DMS114 treated with DMSO at 0.1 percent for 48 hours (cell line): ENCODE results near the gene CEACAM19.
"Not testable (repeated sequence)": the region's sequence is repeated elsewhere in the genome, so short reads cannot be mapped to it uniquely, and the experiment has no call there.

Experiments used
- DNase-seq: peaks from one replicate; lab custom pipeline; 2025; ENCODE audit not compliant: unreplicated experiment; lab: John Stamatoyannopoulos, UW

Gene CEACAM19, protein sequence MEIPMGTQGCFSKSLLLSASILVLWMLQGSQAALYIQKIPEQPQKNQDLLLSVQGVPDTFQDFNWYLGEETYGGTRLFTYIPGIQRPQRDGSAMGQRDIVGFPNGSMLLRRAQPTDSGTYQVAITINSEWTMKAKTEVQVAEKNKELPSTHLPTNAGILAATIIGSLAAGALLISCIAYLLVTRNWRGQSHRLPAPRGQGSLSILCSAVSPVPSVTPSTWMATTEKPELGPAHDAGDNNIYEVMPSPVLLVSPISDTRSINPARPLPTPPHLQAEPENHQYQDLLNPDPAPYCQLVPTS

DNA sequence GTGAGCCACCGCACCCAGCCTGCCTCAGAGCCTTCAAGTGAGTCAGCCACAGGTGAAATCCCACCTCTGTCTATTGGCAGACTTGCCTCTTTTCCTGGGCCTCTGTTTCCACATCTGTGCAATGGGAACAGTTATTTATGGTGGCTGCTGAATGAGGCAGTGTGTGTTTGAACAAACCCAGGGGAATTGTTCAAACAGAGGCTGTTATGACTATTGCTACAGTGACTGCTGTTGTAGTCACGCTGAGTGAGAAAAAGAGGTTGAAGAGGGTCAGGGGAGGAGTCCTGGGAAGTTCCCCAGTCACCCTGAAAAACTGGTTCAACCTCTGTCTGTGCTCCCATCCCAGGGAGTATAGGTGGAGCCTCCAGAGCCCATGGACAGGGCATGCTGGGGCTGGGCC, at the start of gene CEACAM19:
TSS of gene CEACAM19 (plus strand) at position 83 of the 400 bp plus-strand sequence. CDS start 450 bp downstream, outside the sequence.
- DNase-seq = no peak

DNA sequence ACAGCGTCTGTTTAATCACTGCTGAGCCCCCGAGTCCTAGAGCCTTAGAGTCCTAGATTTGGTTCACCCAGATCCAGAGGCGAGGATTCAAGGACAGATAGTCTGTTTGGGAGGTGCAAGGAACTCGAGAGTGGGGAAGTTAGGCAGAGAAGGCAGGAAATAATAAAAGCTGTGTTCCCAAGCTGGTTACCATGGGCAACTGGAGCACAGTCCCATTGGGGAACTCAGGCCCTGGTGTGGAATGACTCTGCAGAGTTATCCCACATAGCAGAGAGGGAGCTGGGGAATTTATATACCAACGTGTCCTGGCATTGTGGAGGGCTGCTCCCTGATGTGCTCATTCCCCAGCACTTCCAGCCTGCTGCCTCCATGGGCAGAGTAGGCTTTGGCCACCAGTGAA, 48.2 kb upstream of the CEACAM19 start:
- no peak for DNase-seq

DNA sequence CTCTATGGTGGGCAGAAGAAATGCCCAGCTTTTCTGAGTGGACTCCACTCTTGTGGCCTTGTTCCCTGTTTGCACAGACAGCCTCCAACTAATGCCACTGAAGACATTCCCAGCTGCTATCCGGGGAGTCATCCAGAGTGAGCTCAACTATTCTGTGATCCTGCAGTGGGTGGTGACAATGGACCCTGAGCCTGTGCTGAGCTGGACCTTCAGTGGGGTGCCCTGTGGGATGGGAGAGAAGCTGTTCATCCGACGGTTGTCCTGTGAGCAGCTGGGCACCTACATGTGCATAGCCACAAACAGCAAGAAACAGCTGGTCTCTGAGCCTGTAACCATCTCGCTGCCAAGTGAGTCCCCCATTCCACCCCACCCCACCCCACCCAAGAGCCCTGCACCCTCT, 47.7 kb upstream of the CEACAM19 start:
- no peak for DNase-seq

DNA sequence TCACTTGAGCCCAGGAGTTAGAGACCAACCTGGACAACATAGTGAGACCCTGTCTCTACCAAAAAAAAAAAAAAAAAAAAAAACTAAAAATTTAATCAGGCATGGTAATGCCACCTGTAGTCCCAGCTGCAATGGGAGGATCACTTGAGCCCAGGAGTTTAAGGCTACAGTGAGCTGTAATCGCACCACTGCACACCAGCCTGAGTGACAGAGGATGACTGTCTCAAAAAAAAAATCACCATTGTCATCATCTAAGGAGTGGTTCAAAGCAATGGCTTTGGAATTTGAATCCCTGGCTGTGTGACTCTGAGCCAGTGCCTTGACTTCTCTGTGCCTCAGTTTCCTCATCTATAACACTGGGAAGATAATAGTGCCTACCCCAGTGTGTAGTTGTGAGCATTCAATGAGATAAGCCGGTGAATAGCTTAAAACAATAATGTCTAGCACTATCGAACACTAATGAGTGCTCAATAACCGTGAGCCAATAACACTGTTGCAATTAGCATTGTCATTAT, 46.4 kb upstream of the CEACAM19 start:
- no peak for DNase-seq

DNA sequence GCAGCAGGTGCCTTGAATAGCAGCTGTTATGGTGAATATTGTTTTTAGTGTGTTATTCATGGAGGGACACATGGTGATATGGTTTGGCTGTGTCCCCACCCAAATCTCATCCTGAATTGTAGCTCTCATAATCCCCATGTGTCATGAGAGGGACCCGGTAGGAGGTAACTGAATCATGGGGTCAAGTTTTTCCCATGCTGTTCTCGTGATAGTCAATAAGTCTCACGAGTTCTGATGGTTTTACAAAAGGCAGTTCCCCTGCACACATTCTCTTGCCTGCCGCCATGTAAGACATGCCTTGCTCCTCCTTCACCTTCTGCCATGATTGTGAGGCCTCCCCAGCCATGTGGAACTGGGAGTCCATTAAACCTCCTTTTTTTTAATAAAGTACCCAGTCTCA, 45.6 kb upstream of the CEACAM19 start:
- DNase-seq = not testable (repeated sequence)

DNA sequence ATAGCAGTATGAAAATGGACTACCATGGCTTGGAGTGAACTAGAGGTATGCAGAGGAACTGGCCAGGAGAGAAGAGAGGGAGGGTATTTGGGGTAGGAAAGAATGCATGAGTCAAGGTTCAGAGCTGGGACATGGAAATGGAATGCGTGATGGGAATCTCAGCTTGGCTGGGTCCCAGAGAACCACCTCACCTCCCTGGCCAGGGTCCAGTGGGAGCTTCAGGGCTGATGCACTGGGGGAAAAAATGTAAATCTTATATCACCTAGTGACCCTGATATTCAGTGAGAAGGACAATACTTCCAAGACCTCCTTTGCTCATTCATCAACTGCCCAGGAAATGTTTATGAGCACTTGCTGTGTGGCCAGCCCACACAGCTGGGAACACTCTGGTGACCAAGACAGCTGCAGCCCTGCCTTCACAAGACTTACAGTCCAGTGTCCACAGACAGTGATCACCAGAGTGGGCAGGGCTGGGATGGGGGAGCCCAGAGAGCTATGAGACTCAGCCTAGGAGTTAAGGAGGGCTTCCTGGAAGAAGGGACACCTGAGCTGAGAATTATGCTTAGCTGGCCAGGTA, 45.1 kb upstream of the CEACAM19 start:
- no peak for DNase-seq

DNA sequence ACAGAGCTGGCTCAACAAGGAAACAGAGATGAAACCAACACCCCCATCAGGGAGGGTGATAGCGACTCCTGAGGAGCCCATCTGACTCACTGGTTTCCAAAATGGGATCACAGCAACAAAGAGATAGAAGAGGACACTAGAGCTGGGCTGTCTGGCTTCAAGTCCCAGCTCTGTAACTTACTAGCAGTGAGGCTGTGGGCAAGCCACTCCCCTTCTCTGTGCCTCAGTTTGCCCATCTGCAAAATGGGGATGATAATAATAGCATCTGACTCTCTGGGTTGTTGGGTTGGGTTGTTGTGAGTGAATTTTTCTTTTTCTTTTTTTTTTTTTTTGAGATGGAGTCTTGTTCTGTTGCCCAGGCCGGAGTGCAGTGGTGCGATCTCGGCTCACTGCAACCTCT, 43.7 kb upstream of the CEACAM19 start:
- DNase-seq = no peak

DNA sequence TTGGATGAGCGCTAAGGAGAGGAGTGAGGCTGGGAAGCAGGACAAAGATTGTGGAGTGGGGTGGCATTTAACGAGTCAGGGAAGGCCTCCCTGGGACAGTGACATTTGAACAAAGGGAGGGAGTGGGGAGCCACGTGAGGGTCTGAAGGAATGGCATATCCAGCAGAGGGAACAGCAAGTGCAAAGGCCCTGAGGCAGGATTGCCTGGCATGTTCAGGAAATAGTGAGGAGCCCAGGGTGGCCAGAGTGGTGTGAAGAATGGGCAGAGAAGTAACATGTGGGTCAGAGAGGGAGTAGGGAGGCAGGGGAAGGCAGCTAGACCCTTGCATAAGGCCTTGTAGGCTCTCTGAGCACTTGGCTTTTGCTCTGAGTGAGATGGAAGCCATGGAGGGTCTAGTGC, 42.5 kb upstream of the CEACAM19 start:
- no peak for DNase-seq

DNA sequence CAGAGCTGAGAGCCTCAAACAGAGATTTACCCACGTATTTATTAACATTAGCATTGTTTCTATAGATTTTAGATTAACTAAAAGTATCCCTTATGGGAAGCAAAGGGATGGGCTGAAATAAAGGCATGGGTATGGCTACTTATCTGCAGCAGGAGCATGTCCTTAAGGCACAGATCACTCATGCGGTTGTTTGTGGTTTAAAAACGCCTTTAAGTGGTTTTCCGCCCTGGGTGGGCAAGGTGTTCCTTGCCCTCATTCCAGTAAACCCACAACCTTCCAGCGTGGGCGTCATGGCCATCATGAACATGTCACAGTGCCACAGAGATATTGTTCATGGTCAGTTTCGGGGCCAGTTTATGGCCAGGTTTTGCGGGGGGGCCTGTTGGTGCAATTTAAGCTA, 39.7 kb upstream of the CEACAM19 start:
- not testable (repeated sequence) for DNase-seq

DNA sequence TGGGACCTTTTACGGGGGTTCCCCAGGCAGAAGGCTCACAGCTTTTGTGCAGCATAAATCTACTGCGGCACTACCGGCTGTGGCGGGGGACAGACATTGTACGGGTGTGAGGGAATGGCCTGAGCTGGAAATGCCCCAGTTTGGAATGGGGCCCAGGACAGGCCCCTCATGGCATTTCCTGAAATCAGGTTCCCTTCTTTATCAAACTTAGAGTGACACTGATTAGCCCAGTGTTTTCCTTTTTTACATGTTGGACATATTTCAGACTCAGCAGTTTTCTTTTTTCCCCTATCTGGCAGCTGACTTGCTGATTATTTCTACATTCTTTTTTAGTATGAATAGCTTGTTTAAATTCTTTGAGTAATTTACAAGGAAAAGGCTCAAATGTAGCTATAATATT, 37.2 kb upstream of the CEACAM19 start:
- not testable (repeated sequence) for DNase-seq

DNA sequence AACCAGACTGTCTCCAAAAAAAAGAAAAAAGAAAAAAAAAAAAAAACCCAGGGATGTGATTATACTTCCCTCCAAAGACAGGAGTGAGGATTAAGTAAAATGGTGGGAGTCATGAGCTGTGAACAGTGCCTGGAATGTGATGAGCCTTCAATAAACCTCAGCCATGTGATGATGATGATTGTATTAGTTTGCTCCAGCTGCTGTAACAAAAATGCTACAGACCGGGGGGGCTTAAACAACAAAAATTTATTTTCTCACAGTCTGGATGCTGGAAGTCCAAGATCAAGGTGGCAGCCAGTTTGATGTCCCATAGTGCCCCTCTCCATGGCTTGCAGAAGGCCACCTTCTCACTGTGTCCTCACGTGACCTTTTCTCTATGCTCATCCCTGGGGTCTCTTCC, 36.5 kb upstream of the CEACAM19 start:
- DNase-seq = no peak

DNA sequence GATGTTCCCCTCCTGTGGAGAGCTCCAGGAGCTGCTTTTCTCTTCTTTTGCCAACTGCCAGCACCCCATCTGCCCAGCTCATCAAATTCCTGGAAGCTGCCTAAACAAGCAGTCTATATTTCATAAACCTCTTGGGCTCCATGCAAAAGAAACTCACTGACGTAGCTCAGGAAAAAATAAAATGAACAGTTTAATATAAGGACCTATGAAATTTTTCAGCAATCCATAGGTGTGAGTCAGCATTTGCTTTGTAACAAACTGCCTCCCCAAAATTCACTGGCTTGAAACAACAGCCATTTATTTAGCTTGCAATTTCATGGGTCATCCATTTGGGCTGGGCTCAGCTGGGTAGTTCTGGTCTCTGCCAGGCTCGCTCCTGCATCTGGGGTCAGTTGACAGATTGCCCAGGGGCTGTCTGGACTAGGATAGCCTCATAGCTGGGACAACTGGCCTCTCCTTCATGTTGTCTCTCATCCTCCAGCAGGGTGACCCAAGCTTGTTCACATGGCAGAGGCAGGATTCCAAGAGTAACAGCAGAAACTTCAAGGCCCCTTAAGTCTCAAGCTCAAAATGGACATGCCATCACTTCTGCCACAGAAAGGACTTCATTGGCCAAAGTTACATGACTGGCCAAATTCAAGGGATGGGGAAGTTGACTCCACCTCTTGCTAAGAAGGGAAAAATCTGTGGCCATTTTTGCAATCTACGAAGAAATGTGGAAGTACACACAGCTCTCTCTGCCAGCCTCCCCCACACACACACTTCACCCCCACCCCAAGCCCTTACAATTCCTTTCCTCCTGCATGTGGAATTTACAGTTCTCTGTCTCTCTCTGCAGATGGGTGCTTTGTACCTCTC, 35.5 kb upstream of the CEACAM19 start:
- no peak for DNase-seq

DNA sequence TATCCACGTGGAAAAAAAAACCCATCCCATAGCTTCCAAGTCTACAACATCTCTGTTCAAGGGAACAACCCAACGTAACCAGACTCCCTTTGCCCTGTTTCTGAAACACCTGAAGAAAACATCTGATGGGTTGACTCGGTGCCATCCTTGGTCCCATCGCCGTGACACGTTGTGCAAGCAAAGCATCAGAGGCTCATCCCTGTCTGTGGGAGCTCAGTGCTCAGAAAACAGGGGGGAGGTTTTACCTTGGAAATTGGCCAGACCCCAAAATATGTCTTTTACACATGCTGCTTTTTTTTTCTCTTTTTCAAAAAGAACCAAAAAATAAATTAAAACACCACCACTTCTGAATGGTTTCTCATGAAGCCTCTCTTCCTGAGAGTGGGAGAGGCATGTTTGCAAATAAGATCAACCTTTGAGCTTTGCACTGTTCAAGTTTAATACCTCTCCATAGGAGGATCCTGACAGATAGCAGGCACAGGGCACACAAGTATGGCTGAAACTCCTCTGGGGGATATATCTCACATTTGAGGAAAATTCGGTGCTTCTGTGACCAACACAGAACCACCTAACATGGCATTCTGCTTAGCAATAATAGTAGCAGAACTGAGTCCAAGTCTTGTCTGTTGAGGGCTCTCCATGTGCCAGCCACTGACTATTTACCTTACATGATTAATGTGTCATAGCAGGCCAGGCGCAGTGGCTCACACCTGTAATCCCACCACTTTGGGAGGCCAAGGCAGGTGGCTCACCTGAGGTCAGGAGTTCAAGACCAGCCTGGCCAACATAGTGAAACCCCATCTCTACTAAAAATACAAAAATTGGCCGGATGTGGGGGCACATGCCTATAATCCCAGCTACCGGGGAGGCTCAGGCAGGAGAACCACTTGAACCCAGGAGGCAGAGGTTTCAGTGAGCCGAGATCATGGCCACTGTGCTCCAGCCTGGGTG, 34.6 kb upstream of the CEACAM19 start:
- DNase-seq = no peak

DNA sequence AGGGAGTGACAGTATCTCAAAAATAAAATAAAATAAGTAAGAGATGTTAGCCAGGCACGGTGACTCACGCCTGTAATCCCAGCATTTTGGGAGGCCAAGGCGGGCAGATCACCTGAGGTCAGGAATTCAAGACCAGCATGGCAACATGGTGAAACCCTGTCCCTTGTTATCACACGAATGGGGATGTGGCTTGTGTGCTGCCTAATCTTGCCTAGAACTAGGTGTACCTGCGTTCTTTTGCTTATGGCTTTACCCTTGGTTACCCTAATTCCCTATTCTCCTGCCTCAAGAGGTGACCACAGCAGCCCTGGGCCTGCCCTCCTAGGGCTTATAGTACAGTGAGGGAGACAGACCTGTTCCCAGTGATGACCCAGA, 33.9 kb upstream of the CEACAM19 start:
- DNase-seq = no peak

DNA sequence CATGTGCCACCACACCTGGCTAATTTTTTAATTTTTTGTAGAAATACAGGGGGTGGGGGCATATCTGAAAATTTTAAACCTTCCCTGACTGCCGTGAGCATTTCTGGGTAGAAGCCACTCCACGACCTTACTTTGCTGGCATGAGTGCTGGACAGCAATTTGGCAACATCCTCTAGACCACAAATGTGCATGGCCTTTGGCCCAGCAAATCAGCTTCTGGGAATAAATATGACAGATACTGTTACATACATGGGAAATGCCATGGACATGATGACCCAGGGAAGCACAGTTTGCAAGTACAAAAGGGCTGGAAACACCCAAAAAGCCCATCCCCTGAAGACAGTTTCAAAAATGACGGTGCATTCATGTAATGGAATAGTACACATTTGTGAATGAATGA, 30.8 kb upstream of the CEACAM19 start:
- no peak for DNase-seq

DNA sequence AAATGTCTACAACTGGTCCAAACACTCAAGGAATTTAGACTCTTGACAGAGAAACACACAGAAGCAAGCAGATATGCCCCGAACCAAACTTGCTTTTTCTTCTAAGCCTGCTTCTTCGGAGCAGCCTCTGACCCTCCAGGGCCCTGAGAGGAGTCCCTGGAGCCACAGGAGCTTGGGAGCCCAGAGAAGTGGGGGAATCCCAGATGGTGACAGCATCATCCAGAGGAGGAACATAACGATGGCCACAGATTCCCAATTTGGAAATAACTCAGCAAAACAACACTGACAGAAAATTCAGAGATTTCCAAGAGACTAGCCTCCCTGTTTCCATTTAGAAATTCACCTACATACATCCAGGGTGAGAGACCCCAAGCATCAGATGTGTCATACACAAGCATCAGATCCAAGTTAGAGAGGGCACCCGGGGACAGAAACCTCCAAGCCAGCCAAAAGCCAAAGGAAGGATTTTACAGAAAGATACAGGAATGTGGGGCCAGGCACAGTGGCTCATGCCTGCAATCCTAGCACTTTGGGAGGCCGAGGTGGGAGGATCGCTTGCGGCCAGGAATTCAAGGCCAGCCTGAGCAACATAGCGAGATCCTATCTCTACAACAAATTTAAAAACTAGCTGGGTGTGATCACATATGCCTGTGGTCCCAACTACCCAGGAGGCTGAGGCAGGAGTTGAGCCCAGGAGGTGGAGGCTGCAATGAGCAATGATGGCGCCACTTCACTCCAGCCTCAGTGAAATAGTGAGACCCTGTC, 29.6 kb upstream of the CEACAM19 start:
- no peak for DNase-seq

DNA sequence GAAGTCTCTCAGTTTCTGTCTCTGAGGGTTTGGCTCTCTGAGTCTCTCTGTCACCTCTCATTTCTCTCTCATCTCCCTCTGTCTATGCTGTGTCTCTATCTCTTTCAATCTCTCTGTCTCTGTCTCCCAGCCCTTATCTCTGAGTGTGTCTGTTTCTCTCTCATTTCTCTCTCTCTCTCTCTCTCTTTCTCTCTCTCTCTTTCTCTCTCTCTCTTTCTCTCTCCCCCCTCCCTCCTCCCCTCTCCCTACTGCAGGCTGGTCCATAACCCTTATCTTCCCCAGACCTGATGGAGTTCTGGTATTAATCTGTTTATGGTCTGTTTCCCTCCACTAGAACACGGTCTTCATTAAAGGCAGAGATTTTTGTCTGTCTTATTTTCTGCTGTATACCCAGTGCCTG, 28.9 kb upstream of the CEACAM19 start:
- no peak for DNase-seq

DNA sequence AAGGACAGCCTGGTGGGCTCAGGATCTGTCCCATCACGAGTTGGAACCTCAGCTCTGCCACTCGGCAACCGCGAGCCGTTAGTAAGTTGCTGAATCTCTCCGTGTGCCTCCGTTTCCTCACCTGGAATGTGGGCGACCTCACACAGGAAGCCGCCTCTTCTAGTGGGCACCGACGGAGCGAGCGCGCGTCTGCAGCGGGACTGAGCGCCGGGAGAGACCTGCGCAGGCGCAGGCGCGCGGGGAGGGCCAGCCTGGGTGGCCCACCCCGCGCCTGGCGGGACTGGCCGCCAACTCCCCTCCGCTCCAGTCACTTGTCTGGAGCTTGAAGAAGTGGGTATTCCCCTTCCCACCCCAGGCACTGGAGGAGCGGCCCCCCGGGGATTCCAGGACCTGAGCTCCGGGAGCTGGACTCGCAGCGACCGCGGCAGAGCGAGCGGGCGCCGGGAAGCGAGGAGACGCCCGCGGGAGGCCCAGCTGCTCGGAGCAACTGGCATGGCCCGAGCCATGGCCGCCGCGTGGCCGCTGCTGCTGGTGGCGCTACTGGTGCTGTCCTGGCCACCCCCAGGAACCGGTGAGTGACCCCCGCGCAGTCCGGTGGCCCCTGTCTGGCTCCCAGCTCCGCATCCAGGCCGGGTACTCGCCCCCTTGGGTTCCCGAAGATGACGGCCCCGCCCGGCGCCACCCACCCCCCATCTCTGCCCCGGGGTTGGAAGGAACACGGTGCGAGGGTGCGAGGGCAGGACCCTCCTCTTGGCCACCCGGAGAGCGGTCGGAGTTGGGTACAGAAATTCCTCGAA, 27.5 kb upstream of the CEACAM19 start, which contains the start of gene PVR:
TSS of gene PVR (plus strand) at position 306 of the 797 bp plus-strand sequence. CDS start at position 493, 187 bp downstream.
- DNase-seq = peak; percentile 19

DNA sequence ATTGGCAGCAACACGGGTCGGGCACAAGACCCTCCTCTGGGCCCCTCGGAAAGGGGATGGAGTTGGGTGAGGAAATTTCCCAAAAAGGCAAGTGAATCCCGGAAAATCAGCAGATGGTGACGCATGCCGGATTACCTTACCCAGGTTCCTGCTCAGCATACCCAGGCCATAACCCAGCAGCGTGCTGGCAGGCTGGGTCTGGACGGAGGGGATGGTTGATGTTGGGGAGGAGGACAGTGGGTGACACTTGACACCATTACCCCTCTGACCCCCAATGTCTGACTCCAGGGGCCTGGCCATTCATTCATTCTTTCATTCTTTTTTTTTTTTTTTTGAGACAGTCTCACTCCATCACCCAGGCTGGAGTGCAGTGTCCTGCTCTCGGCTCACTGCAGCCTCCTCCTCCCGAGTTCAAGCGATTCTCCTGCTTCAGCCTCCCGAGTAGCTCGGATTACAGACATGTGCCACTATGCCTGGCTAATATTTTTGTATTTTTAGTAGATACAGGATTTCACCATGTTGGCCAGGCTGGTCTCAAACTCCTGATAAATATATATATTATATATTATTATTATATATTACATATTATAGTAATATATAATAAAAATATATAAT, 26.8 kb upstream of the CEACAM19 start:
- no peak for DNase-seq
